Limb (tissue), 2 donors: ENCODE measurements around the gene DNAJC28.
"Not testable (repeated sequence)": the region's sequence is repeated elsewhere in the genome, so short reads cannot be mapped to it uniquely, and the experiment has no call there.

Experiments used
- DNase-seq, 2 donors: peaks; one replicate each; pipeline ENCODE4 v3.0.0-alpha.2; 2016; ENCODE audit errors: extremely low spot score in 2 of 2

Gene DNAJC28

GRCh38 chr21:33491373-33492102 is at the start of gene DNAJC28:
Gene DNAJC28 (minus strand): TSS chr21:33491716. CDS start chr21:33489393, 2,323 bp downstream.
- peak; percentile 96 to 98 for DNase-seq

GRCh38 chr21:33541105-33541711 is 49.7 kb upstream of the DNAJC28 start:
- peak in 1 of 2 donors; percentile 38 for DNase-seq

- no peak for DNase-seq
These were observed 49.2 kb upstream of the DNAJC28 start for GRCh38 chr21:33540711-33541104.

- DNase-seq = no peak
These were observed 48.1 kb upstream of the DNAJC28 start for GRCh38 chr21:33539616-33540015.

- no peak for DNase-seq
These were observed 45.7 kb upstream of the DNAJC28 start for GRCh38 chr21:33537212-33537611.

GRCh38 chr21:33531007-33531406 is 39.5 kb upstream of the DNAJC28 start:
- no peak for DNase-seq

- no peak for DNase-seq
These were observed 31.4 kb upstream of the DNAJC28 start for GRCh38 chr21:33522953-33523349.

- no peak for DNase-seq
These were observed 30.9 kb upstream of the DNAJC28 start for GRCh38 chr21:33522297-33522952.

GRCh38 chr21:33518899-33519298 is 27.4 kb upstream of the DNAJC28 start:
- DNase-seq = no peak

GRCh38 chr21:33514229-33514628 is 22.7 kb upstream of the DNAJC28 start:
- no peak for DNase-seq

GRCh38 chr21:33512481-33512880 is 21.0 kb upstream of the DNAJC28 start:
- no peak for DNase-seq

- DNase-seq = no peak
These were observed 20.1 kb upstream of the DNAJC28 start for GRCh38 chr21:33511639-33512038.

GRCh38 chr21:33510826-33511225 is 19.3 kb upstream of the DNAJC28 start:
- DNase-seq = no peak

GRCh38 chr21:33507003-33507402 is 15.5 kb upstream of the DNAJC28 start:
- DNase-seq = not testable (repeated sequence)

- no peak for DNase-seq
These were observed 14.3 kb upstream of the DNAJC28 start for GRCh38 chr21:33505833-33506232.

GRCh38 chr21:33496345-33496744 is 4.8 kb upstream of the DNAJC28 start:
- no peak for DNase-seq

- no peak for DNase-seq
These were observed 4.2 kb upstream of the DNAJC28 start for GRCh38 chr21:33495743-33496142.

GRCh38 chr21:33493756-33494155 is 2.2 kb upstream of the DNAJC28 start:
- DNase-seq = no peak

- DNase-seq = no peak
These were observed 1.1 kb upstream of the DNAJC28 start for GRCh38 chr21:33492571-33492970.

- no peak for DNase-seq
These were observed 534 bp downstream of the DNAJC28 start for GRCh38 chr21:33490991-33491372.

GRCh38 chr21:33488936-33489335 is 2.6 kb downstream of the DNAJC28 start:
- DNase-seq = no peak

- no peak for DNase-seq
These were observed 3.5 kb downstream of the DNAJC28 start for GRCh38 chr21:33487996-33488395.
